Astrocyte (in vitro differentiated cells and primary cell): Measurements from ENCODE around the gene HKDC1. TPM values are rescaled to one million over a fixed set of nuclear protein-coding genes. Genes with fewer than 3 reads are reported as not detected.

ENCODE experiments used
- DNase-seq: peaks from one replicate; pipeline ENCODE4 v3.0.0-alpha.2; 2010; ENCODE audit warnings: low read depth
- FAIRE-seq: peaks from 2 replicates; lab custom pipeline; 2011; peaks lifted over from hg19 to GRCh38; lab: Jason Lieb, UNC
- H2AFZ ChIP-seq: 2 replicates; pipeline ENCODE4 v1.6.0; 2012; ENCODE audit warnings: low read depth, low read length, inconsistent platforms
- H3K27ac ChIP-seq: 2 replicates; pipeline ENCODE4 v1.5.1; 2011; ENCODE audit warnings: low read depth, low read length, inconsistent platforms
- H3K27me3 ChIP-seq: 2 replicates; pipeline ENCODE4 v1.6.0; 2011; ENCODE audit warnings: low read length, inconsistent platforms; ENCODE audit not compliant: insufficient read depth
- H3K36me3 ChIP-seq: 2 replicates; pipeline ENCODE4 v1.5.1; 2011; ENCODE audit warnings: low read length, inconsistent platforms; ENCODE audit not compliant: insufficient read depth
- H3K4me1 ChIP-seq: 2 replicates; pipeline ENCODE4 v1.5.1; 2011; ENCODE audit warnings: low read length, inconsistent platforms; ENCODE audit not compliant: insufficient read depth
- H3K4me2 ChIP-seq: 2 replicates; pipeline ENCODE4 v1.6.0; 2012; ENCODE audit warnings: low read length, inconsistent platforms
- H3K4me3 ChIP-seq: 2 replicates; pipeline ENCODE4 v1.5.1; 2011; ENCODE audit warnings: low read depth, mild to moderate bottlenecking, low read length, inconsistent platforms; ENCODE audit not compliant: insufficient read depth
- H3K79me2 ChIP-seq: 2 replicates; pipeline ENCODE4 v1.6.0; 2012; ENCODE audit warnings: mild to moderate bottlenecking, low read length, inconsistent platforms; ENCODE audit not compliant: insufficient read depth
- H3K9ac ChIP-seq: 2 replicates; pipeline ENCODE4 v1.6.0; 2012; ENCODE audit warnings: mild to moderate bottlenecking, low read length, inconsistent platforms
- H3K9me3 ChIP-seq: 2 replicates; pipeline ENCODE4 v1.5.1; 2012; ENCODE audit warnings: low read depth, mild to moderate bottlenecking, low read length, inconsistent platforms; ENCODE audit not compliant: insufficient read depth
- H4K20me1 ChIP-seq: 2 replicates; pipeline ENCODE4 v1.6.0; 2012; ENCODE audit warnings: low read length, inconsistent platforms; ENCODE audit not compliant: insufficient read depth
- H3K27ac Mint-ChIP-seq: one replicate; pipeline ENCODE4 v1.8.0; 2021; ENCODE audit warnings: mild to moderate bottlenecking, mixed read lengths; ENCODE audit not compliant: unreplicated experiment
- H3K27me3 Mint-ChIP-seq: one replicate; pipeline ENCODE4 v1.8.0; 2021; ENCODE audit warnings: low read depth, mixed read lengths; ENCODE audit not compliant: unreplicated experiment
- H3K36me3 Mint-ChIP-seq: one replicate; pipeline ENCODE4 v1.8.0; 2021; ENCODE audit warnings: low read depth, mixed read lengths; ENCODE audit not compliant: unreplicated experiment
- H3K4me1 Mint-ChIP-seq: one replicate; pipeline ENCODE4 v1.8.0; 2021; ENCODE audit warnings: low read depth, mixed read lengths; ENCODE audit not compliant: unreplicated experiment
- H3K4me3 Mint-ChIP-seq: one replicate; pipeline ENCODE4 v1.8.0; 2021; ENCODE audit warnings: mild to moderate bottlenecking, moderate library complexity, mixed read lengths; ENCODE audit not compliant: unreplicated experiment
- H3K9me3 Mint-ChIP-seq: one replicate; pipeline ENCODE4 v1.8.0; 2021; ENCODE audit warnings: mild to moderate bottlenecking, mixed read lengths; ENCODE audit not compliant: unreplicated experiment
- EZH2 ChIP-seq: IDR thresholded peaks from 2 replicates; pipeline ENCODE4 v1.6.1; 2012; ENCODE audit warnings: mild to moderate bottlenecking, low read length, inconsistent platforms; ENCODE audit not compliant: insufficient read depth
- total RNA-seq: library from RNA; stranded (reverse); gene quantifications from 2 replicates; pipeline ENCODE4 v1.2.1, GENCODE V29; 2021
- TF ChIP-seq, protein P1 (sequence below): IDR thresholded peaks from 2 replicates; pipeline ENCODE4 v1.5.1; 2011; ENCODE audit warnings: low read depth, mild to moderate bottlenecking, inconsistent platforms, low read length, moderate library complexity; ENCODE audit not compliant: insufficient read depth

The HKDC1 gene
- total RNA-seq, 1 donor from 2014 or later: 4.2 TPM

DNA sequence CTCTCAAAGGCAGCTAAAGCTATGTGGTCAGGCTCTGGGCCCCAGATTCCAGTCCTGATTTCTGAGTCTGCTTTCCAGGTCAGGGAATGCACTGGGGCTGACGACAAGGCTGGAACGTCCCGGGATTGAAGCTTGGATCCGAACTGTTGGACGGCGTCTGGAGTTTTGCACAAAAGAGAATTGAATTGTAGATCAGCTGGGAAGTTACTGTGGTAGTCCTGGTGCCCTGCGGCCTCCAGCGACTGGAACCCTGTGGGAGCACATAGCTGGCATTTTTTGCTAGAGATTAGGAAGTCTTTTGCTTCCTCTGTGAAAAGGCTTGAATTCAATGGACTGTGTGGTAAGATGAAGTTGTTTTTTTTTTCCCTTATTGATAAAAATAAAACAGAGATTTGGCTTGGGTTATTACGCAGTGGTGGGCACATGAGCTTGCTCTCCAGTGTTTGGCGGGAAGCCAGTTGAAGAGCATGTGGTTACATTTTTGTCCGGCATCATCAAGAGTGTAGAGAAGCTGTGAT lies 58.4 kb downstream of the HKDC1 start, which contains the start of gene HK1:
Gene HK1 (plus strand): TSS at position 51 of the 518 bp plus-strand sequence.
- Histone ChIP-seq H3K4me2 (peak within 1 kb of the TSS; percentile 42), H3K27me3 (peaks cover 4% of the 10 kb centered on the region), H3K9ac (no peak within 1 kb of the TSS), H3K9me3 (no peaks in the 10 kb centered on the region), H3K79me2 (no peaks in the 10 kb centered on the region), H3K36me3 (no peaks in the 10 kb centered on the region), H2AFZ (peak within 1 kb of the TSS; percentile 58), H4K20me1 (no peaks in the 10 kb centered on the region), H3K27ac (no peak within 1 kb of the TSS), H3K4me1 (no peaks in the 10 kb centered on the region), H3K4me3 (no peak within 1 kb of the TSS)
- no peak within 1 kb of the TSS for H3K4me3 Mint-ChIP-seq
- FAIRE-seq (no peak), DNase-seq (peak; percentile 65)
- H3K27ac Mint-ChIP-seq: peak within 1 kb of the TSS; percentile 1
- H3K36me3 Mint-ChIP-seq: peaks cover 5% of the 10 kb centered on the region
- no peaks in the 10 kb centered on the region for H3K27me3 Mint-ChIP-seq
- TF ChIP-seq, protein P1, sequence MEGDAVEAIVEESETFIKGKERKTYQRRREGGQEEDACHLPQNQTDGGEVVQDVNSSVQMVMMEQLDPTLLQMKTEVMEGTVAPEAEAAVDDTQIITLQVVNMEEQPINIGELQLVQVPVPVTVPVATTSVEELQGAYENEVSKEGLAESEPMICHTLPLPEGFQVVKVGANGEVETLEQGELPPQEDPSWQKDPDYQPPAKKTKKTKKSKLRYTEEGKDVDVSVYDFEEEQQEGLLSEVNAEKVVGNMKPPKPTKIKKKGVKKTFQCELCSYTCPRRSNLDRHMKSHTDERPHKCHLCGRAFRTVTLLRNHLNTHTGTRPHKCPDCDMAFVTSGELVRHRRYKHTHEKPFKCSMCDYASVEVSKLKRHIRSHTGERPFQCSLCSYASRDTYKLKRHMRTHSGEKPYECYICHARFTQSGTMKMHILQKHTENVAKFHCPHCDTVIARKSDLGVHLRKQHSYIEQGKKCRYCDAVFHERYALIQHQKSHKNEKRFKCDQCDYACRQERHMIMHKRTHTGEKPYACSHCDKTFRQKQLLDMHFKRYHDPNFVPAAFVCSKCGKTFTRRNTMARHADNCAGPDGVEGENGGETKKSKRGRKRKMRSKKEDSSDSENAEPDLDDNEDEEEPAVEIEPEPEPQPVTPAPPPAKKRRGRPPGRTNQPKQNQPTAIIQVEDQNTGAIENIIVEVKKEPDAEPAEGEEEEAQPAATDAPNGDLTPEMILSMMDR: no peak
- TF ChIP-seq EZH2: no peak
- H3K4me1 Mint-ChIP-seq: peaks cover 16% of the 10 kb centered on the region
- peaks cover 16% of the 10 kb centered on the region for H3K9me3 Mint-ChIP-seq

DNA sequence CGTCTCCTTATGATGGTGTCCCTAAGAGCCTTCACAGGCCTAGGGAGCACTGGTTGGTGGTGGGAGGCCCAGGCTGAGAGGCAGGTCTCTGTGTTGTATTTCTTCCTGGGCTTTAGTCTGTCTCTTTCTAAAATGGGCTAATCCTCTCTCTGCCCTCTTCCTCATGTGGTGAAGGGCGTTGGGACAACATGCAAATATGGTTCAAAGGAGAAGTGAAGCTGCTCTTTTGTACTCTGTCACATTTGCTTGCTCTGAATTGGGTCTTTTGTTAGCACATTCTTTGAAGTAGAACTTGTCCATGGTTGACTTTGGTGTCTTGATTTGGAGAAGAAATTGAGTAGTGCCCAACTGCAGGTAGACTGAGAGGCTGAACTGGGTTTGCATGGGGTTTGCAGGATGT lies 59.0 kb downstream of the HKDC1 start:
- DNase-seq: no peak
- Histone ChIP-seq H3K36me3 (no peaks in the 10 kb centered on the region), H4K20me1 (no peaks in the 10 kb centered on the region), H3K9me3 (no peaks in the 10 kb centered on the region), H3K4me1 (no peaks in the 10 kb centered on the region), H3K4me2 (peak overlapping the region; percentile 42), H2AFZ (no peak overlapping the region), H3K4me3 (no peak overlapping the region), H3K27me3 (peaks cover 4% of the 10 kb centered on the region), H3K9ac (no peak overlapping the region), H3K79me2 (no peaks in the 10 kb centered on the region), H3K27ac (no peak overlapping the region)
- TF ChIP-seq EZH2: no peak
- TF ChIP-seq, protein P1: no peak
- Mint-ChIP-seq H3K27ac (no peak overlapping the region), H3K4me3 (no peak overlapping the region), H3K4me1 (peaks cover 16% of the 10 kb centered on the region), H3K9me3 (peaks cover 16% of the 10 kb centered on the region), H3K36me3 (peaks cover 5% of the 10 kb centered on the region), H3K27me3 (no peaks in the 10 kb centered on the region)
- no peak for FAIRE-seq
